T47D (cell line): ENCODE results near the gene BPIFB3.
A peak's percentile ranks its signal among the peaks of the same experiment; 100 is the strongest.
"Not testable (repeated sequence)": the region's sequence is repeated elsewhere in the genome, so short reads cannot be mapped to it uniquely, and the experiment has no call there.

Source experiments
- DNase-seq, 2 experiments: peaks; one replicate each; pipeline versions ENCODE4 v3.0.0 to v3.0.0-alpha.2; 2011 to 2012; ENCODE audit warnings: low read depth in 1 of 2, low spot score in 1 of 2
- JUND ChIP-seq: IDR thresholded peaks from 2 replicates; pipeline ENCODE4 v1.6.1; 2012; ENCODE audit warnings: low read depth
- in situ Hi-C: cut with HindIII; loops from 2 replicates; pipeline ENCODE4 v1.10.0; 2016; ENCODE audit warnings: low sequenced_read_pairs, low pct_unique_long_range_greater_than_20kb

The BPIFB3 gene

DNA sequence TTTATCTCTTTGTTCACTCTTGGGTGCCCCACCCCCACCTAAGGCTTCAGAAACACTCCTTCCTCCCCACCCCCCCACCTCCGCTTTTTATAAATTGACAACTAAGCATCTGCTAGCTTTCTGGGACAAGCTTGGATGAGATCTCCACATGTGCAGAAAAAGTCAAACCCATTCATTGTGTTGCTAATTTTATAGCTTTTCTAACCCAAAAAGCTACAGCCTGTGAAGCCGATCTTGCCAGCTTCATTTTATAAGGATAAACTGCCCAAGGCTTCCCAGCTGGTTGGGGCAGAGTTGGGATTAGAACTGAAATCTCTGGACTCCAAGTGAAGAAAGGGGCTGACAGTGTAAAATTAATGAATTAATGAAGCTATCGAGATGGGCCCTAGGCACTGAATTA lies 49.9 kb downstream of the BPIFB3 start:
- DNase-seq: no peak
- in situ Hi-C loops: no loop called here
- no peak for TF ChIP-seq JUND

GRCh38 chr20:33104336-33104735 lies 50.6 kb downstream of the BPIFB3 start:
- DNase-seq: no peak
- no peak for TF ChIP-seq JUND
- in situ Hi-C loops: no loop called here

- in situ Hi-C loops: no loop called here
- no peak for DNase-seq
- TF ChIP-seq JUND: no peak
These were observed 51.7 kb downstream of the BPIFB3 start for GRCh38 chr20:33105316-33105924.

- in situ Hi-C loops: not testable (repeated sequence)
- DNase-seq: peak in 1 of 2 experiments; percentile 59
These were observed 52.4 kb downstream of the BPIFB3 start for GRCh38 chr20:33106058-33106620.

DNA sequence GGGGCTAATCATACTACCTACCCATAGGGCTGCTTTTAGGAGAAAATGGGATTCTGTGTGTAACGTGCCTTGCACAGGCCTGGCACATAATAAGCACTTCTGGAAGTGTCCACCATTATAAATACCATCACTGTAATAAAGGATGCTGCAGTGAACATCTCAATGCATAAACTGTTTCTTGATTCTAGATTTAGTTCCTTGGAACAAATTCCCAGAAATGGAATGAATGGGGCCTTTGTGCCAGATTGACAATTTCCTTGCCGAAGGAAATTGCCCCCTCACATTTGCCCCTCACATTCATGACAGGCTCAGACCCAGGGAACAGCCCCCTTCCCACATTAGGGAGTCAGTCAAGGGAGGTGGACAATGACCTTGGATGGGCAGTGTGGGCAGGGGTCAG lies 55.0 kb downstream of the BPIFB3 start:
- TF ChIP-seq JUND: no peak
- DNase-seq: no peak
- in situ Hi-C loops: no loop called here

DNA sequence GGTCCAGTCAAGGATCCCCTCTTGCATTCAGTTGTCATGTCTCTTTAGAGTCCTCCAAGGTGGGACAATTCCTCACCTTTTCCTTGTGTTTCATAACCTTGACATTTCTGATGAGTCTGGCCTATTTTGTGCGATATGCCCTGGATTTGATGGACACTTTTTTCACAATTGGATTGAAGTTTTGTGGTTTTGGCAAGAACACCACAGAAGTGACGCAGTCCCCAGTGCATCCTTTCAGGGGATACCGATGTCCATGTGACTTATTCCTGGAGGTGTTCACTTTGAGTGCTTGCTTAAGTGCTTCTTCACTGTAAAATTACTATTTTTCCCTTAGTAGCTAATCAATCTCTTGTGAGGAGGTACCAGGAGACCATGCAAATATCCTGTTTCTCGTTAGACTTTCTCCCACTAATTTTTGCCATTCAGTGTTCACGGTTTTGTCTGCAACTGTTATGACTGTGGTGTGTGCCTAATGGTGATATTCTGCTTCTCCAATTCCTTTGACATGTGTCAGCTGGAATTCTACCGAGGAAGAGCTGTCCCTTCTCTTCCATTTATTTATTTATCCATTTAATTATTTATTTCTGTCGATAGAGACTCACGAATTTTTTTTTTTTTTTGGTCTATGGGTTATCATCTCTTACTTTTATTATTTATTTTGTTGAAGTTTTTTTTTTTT lies 56.6 kb downstream of the BPIFB3 start:
- no peak for DNase-seq
- TF ChIP-seq JUND: no peak
- in situ Hi-C loops: no loop called here

GRCh38 chr20:33111306-33111705 lies 57.6 kb downstream of the BPIFB3 start:
- in situ Hi-C loops: no loop called here
- TF ChIP-seq JUND: no peak
- DNase-seq: no peak

DNA sequence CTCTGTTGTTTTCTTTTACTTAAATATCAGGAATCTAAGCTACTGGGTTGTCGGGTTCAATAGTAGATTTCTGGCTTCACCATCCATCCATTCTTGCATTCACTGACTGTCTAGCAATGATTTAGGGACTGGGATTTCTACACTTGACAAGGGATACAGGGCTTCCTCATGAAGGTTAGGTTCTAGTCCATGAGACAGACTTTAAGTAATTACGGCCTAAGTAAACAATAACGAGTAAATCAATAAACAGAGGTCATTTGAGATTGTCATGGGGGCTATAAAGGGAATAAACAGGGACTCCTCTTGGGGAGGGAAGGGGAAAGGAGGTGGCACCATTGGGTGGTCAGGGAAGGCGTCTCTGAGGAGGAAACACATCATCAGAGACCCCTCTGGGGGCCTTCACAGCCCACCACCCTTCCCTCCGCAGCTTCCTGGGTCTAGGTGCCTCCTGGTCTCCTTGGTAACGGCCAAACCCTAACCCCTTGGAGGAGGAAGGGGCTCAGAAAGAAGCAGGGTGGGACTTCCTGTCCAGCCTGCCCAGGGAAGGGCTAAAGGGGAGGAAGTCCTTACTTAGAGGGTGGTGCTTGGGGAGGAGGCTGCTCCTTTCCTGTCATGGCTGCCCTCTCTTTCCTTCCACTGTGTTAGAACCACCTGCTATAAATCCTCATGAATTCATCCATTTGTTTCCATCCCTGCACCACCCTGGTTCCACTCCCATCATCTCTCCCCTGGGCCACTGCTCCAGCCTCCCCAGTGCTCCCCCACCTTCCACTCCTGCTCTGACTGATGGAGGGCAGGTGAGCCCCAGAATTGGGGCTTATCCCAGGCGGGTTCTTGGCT lies 59.1 kb downstream of the BPIFB3 start:
- TF ChIP-seq JUND: no peak

DNA sequence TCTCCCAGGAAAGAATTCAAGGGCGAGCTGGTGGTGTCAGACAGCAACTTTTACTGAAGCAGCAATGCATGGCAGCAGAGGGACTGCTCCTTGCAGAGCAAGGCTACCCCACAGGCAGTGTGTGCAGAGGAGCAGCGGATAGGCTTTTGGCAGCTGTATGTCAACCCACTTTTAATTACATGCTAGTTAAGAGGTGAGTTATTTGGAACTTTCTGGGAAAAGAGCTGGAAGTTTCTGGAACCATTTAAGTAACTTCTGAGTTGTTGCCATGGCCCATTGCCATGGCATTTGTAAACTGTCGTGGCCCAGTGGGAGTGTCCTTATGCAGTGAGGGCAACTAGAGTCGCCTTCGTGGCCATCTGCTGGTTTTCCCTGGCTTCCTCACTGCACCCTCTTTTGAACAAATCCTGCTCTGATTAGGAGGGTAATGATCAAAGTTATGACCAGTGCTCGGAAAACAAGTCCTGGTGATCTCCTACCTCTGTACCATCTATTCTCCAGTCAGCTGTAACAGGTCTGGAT lies 59.7 kb downstream of the BPIFB3 start:
- no peak for DNase-seq
- in situ Hi-C loops: no loop called here
- no peak for TF ChIP-seq JUND

More for the DNA sequence above, 59.1 kb downstream of the BPIFB3 start:
- in situ Hi-C loops: no loop called here
- DNase-seq: no peak

GRCh38 chr20:33115501-33115900 lies 61.8 kb downstream of the BPIFB3 start:
- DNase-seq, in situ Hi-C loops: not testable (repeated sequence)

GRCh38 chr20:33119725-33120720 lies 66.3 kb downstream of the BPIFB3 start:
- in situ Hi-C loops: no loop called here
- DNase-seq: no peak
- TF ChIP-seq JUND: no peak

DNA sequence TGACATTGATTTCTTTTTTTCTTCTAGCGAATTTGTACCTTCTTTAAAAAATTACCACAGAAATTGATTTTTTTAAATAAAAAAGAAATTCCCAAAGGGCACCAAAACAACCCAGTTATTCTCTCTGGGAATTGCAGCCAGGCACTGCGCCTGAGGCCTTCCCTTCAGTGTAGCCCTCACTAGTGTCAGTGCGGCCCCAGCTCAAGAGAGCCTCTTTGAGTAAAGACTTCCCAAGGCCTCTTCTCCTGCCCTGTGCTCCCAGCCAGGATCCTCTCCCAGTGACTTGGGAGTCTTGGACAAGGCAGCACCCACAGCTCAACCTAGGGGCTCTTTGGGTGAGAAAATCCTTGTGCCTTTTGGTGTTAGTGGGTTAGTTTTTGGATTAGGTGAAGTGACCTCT lies 67.2 kb downstream of the BPIFB3 start:
- no peak for TF ChIP-seq JUND
- DNase-seq: no peak
- in situ Hi-C loops: no loop called here

- in situ Hi-C loops, DNase-seq: not testable (repeated sequence)
These were observed 68.6 kb downstream of the BPIFB3 start for GRCh38 chr20:33122297-33122696.
